ENCODE data around the gene SPEF2. TPM values are rescaled to one million over a fixed set of nuclear protein-coding genes. Genes with fewer than 3 reads are reported as not detected.

The SPEF2 gene
- total and polyA plus RNA-seq, 2 experiments from 2014 or later: 0.17 to 0.21 TPM

DNA sequence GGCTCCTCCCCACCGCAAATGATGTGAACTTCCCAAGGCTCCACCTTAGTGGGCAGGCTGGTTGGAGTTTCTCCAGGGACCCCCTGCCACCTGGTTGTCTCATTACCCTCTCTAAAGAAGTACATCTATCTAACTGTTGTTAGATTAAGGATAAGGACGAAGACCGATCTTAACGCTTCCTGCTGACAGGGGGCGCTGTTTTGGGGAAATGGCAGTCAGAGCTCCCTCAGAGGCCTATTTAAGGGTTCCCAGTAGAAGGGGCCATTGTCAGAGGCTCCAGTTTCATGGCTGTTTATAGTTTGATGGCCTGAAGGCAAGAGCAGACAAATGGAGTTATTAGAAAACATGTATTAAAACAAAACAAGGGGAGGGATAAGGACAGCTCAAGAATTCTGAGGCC lies 100.1 kb downstream of the SPEF2 start (continued):
- TF ChIP-seq ZNF462 (CRISPR knock-in tag; IDR thresholded peaks at IDR 0.05): no peak

- no peak overlapping the region for H3K27ac Mint-ChIP-seq
- Histone ChIP-seq H3K4me3 (no peak overlapping the region), H3K36me3 (ENCODE audit: insufficient read depth) (no peaks in the 10 kb centered on the region), H4K20me1 (replicated peaks; ENCODE audit: insufficient read depth) (no peaks in the 10 kb centered on the region), H3K27me3 (ENCODE audit: insufficient read depth) (no peaks in the 10 kb centered on the region), H3K79me2 (replicated peaks; ENCODE audit: insufficient read depth) (no peaks in the 10 kb centered on the region), H3K9me2 (ENCODE audit: insufficient read depth) (no peaks in the 10 kb centered on the region), H3K4me1 (ENCODE audit: insufficient read depth) (no peaks in the 10 kb centered on the region), H3F3A (replicated peaks; ENCODE audit: low read depth) (no peaks in the 10 kb centered on the region), H2AFZ (no peak overlapping the region), H3K4me2 (no peak overlapping the region), H3K27ac (ENCODE audit: low read depth) (no peak overlapping the region)
- no peak for DNase-seq (ENCODE audit: low spot score)
- TF ChIP-seq ZNF331 (CRISPR knock-in tag; IDR thresholded peaks at IDR 0.05; ENCODE audit: low read depth) (no peak), EZH2phosphoT487 (IDR thresholded peaks at IDR 0.05; ENCODE audit: unreplicated experiment) (no peak), JUNB (IDR thresholded peaks at IDR 0.05; ENCODE audit: unreplicated experiment) (no peak), ZNF114 (CRISPR knock-in tag; IDR thresholded peaks at IDR 0.05) (no peak), CREB1 (CRISPR knock-in tag; IDR thresholded peaks at IDR 0.05; ENCODE audit: low read depth) (no peak), NANOG (IDR thresholded peaks at IDR 0.05; ENCODE audit: borderline replicate concordance) (no peak), EZH2 (IDR thresholded peaks at IDR 0.05; ENCODE audit: low read depth, unreplicated experiment) (no peak), ZNF462 (CRISPR knock-in tag; IDR thresholded peaks at IDR 0.05) (no peak)
- TF ChIP-seq, protein P1, sequence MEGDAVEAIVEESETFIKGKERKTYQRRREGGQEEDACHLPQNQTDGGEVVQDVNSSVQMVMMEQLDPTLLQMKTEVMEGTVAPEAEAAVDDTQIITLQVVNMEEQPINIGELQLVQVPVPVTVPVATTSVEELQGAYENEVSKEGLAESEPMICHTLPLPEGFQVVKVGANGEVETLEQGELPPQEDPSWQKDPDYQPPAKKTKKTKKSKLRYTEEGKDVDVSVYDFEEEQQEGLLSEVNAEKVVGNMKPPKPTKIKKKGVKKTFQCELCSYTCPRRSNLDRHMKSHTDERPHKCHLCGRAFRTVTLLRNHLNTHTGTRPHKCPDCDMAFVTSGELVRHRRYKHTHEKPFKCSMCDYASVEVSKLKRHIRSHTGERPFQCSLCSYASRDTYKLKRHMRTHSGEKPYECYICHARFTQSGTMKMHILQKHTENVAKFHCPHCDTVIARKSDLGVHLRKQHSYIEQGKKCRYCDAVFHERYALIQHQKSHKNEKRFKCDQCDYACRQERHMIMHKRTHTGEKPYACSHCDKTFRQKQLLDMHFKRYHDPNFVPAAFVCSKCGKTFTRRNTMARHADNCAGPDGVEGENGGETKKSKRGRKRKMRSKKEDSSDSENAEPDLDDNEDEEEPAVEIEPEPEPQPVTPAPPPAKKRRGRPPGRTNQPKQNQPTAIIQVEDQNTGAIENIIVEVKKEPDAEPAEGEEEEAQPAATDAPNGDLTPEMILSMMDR (conservative IDR thresholded peaks at IDR 0.05; ENCODE audit: low read depth in 2 of 2): no peak
- no peak for ATAC-seq
- no peaks in the 10 kb centered on the region for H3K4me1 Mint-ChIP-seq
- peaks cover 2% of the 10 kb centered on the region for H3K27me3 Mint-ChIP-seq (ENCODE audit: insufficient read depth, low read depth, poor library complexity)
- H3K36me3 Mint-ChIP-seq (ENCODE audit: low read depth): no peaks in the 10 kb centered on the region
- H3K9me3 Mint-ChIP-seq: no peaks in the 10 kb centered on the region
- no peak overlapping the region for H3K4me3 Mint-ChIP-seq
Measured at GRCh38 chr5:35735718-35736117, 118.1 kb downstream of the SPEF2 start.
